PC-9 (cell line): ENCODE data around the gene C1QTNF7. TPM values are rescaled to one million over a fixed set of nuclear protein-coding genes. Genes with fewer than 3 reads are reported as not detected.

ENCODE experiments used
- BruUV-seq: library from RNA; stranded (reverse); fragments of 400-500 nt; replicated peaks from 2 replicates; lab custom pipeline; 2021; lab: Mats Ljungman, UMichigan
- CTCF ChIA-PET: fragments of 300-600 bp; sonication (Branson Sonifier 250); formaldehyde crosslinking; loops from one replicate; lab custom pipeline; 2022; ENCODE audit warnings: antibody characterized with exemption; lab: Charles Lee
- POLR2A ChIA-PET: fragments of 300-600 bp; sonication (Branson Sonifier 250); formaldehyde crosslinking; loops from one replicate; lab custom pipeline; 2022; ENCODE audit warnings: antibody characterized with exemption; ENCODE audit not compliant: unreplicated experiment; lab: Charles Lee
- DNase-seq, 2 experiments: peaks; one replicate each; pipeline versions ENCODE4 v3.0.0 to v3.0.0-alpha.2; 2015 to 2022; ENCODE audit warnings: mixed read lengths in 1 of 2
- H2AFZ ChIP-seq: fragments of 200-600 bp; sonication (generic); 2 replicates; pipeline ENCODE4 v1.8.1; 2017; ENCODE audit warnings: antibody characterized with exemption
- H3F3A ChIP-seq: fragments of 200-600 bp; sonication (generic); 2 replicates; pipeline ENCODE4 v1.8.1; 2017; ENCODE audit warnings: antibody characterized with exemption, mild to moderate bottlenecking, low read depth; ENCODE audit not compliant: insufficient read depth
- H3K27ac ChIP-seq: fragments of 200-600 bp; sonication (generic); 2 replicates; pipeline ENCODE4 v1.6.1; 2016; ENCODE audit warnings: mixed run types
- H3K27me3 ChIP-seq: fragments of 200-600 bp; sonication (generic); 2 replicates; pipeline ENCODE4 v1.6.1; 2016; ENCODE audit warnings: low read depth, mixed run types; ENCODE audit not compliant: insufficient read depth
- H3K36me3 ChIP-seq: fragments of 200-600 bp; sonication (generic); 2 replicates; pipeline ENCODE4 v1.6.1; 2016; ENCODE audit warnings: low read depth, mixed run types
- H3K4me1 ChIP-seq: fragments of 200-600 bp; sonication (generic); replicated peaks from 2 replicates; pipeline ENCODE4 v1.6.1; 2016; ENCODE audit warnings: mixed run types; ENCODE audit not compliant: insufficient read depth
- H3K4me2 ChIP-seq: fragments of 200-600 bp; sonication (generic); 2 replicates; pipeline ENCODE4 v1.6.1; 2017; ENCODE audit warnings: mixed run types
- H3K4me3 ChIP-seq: fragments of 200-600 bp; sonication (generic); 2 replicates; pipeline ENCODE4 v1.6.1; 2016; ENCODE audit warnings: mixed run types
- H3K79me2 ChIP-seq: fragments of 200-600 bp; sonication (generic); 2 replicates; pipeline ENCODE4 v1.6.1; 2017; ENCODE audit warnings: low read depth, mixed run types
- H3K9me2 ChIP-seq: fragments of 200-600 bp; sonication (generic); 2 replicates; pipeline ENCODE4 v1.8.1; 2017; ENCODE audit warnings: mild to moderate bottlenecking; ENCODE audit not compliant: insufficient read depth
- H3K9me3 ChIP-seq: fragments of 200-600 bp; sonication (generic); 2 replicates; pipeline ENCODE4 v1.8.1; 2016; ENCODE audit warnings: low read depth; ENCODE audit not compliant: insufficient read depth
- H4K20me1 ChIP-seq: fragments of 200-600 bp; sonication (generic); 2 replicates; pipeline ENCODE4 v1.8.1; 2017; ENCODE audit not compliant: insufficient read depth
- CTCF ChIP-seq: fragments of 200-600 bp; sonication (generic); conservative IDR thresholded peaks from 2 replicates; pipeline ENCODE4 v1.6.1; 2017; ENCODE audit warnings: mixed run types, antibody characterized with exemption, mild to moderate bottlenecking, moderate library complexity
- EZH2 ChIP-seq: fragments of 200-600 bp; sonication (generic); IDR thresholded peaks from 2 replicates; pipeline ENCODE4 v1.8.0; 2017; ENCODE audit warnings: antibody characterized with exemption, low read depth
- intact Hi-C: fragments of 100-400 bp; cut with micrococcal nuclease; formaldehyde crosslinking; loops from one replicate; pipeline ENCODE4 v1.10.0; 2022; ENCODE audit not compliant: unreplicated experiment
- total RNA-seq: library from RNA; stranded (reverse); gene quantifications from 2 replicates; pipeline ENCODE4 v1.2.3, GENCODE V29; 2021

Gene C1QTNF7
- total RNA-seq, 1 experiment from 2014 or later, result not detected

- Histone ChIP-seq H3K9me3 (no peaks in the 10 kb centered on the region), H3K36me3 (no peaks in the 10 kb centered on the region), H3K27me3 (no peaks in the 10 kb centered on the region), H3K27ac (no peak overlapping the region), H3K9me2 (no peaks in the 10 kb centered on the region), H3K4me3 (no peak overlapping the region), H3F3A (no peaks in the 10 kb centered on the region), H3K4me1 (peaks cover 10% of the 10 kb centered on the region; the same call in 1 of the 2 replicates), H2AFZ (no peak overlapping the region), H3K4me2 (no peak overlapping the region), H4K20me1 (no peaks in the 10 kb centered on the region), H3K79me2 (no peaks in the 10 kb centered on the region)
- TF ChIP-seq CTCF (no peak), EZH2 (no peak)
- BruUV-seq, result no TSS peak
- ChIA-PET POLR2A (no interaction called here), CTCF (interaction anchor here (0.6 kb wide), 2 partner anchors 166 to 997 kb away, joined by 3 to 4 read pairs; no protein-coding TSS in a partner anchor)
- no peak for DNase-seq
- intact Hi-C loops, result no loop called here
Measured at GRCh38 chr4:15398732-15399131, 29.1 kb upstream of the C1QTNF7 start.

- no peaks in the 10 kb centered on the region for H3F3A ChIP-seq
- peaks cover 10% of the 10 kb centered on the region; the same call in 1 of the 2 replicates for H3K4me1 ChIP-seq
- no peak overlapping the region for H2AFZ ChIP-seq
- no peaks in the 10 kb centered on the region for H3K9me3 ChIP-seq
- POLR2A ChIA-PET, result no interaction called here
- intact Hi-C loops, result loop anchor here (2.0 to 10.0 kb wide), 2 partner anchors 45 to 395 kb away; partner anchors contain the start of gene CPEB2
- 0 out of 2 replicates have a peak overlapping the region, but pooled peaks have one; percentile 16 for H3K27ac ChIP-seq
- H3K36me3 ChIP-seq, result no peaks in the 10 kb centered on the region
- no peaks in the 10 kb centered on the region for H3K9me2 ChIP-seq
- no peak overlapping the region for H3K4me3 ChIP-seq
- no peaks in the 10 kb centered on the region for H3K79me2 ChIP-seq
- H3K4me2 ChIP-seq, result no peak overlapping the region
- TF ChIP-seq CTCF (no peak), EZH2 (no peak)
- CTCF ChIA-PET, result no interaction called here
- no peaks in the 10 kb centered on the region for H4K20me1 ChIP-seq
- H3K27me3 ChIP-seq, result no peaks in the 10 kb centered on the region
- DNase-seq, result no peak
- BruUV-seq, result no TSS peak
Measured at GRCh38 chr4:15400226-15400625, 27.6 kb upstream of the C1QTNF7 start.

GRCh38 chr4:15400981-15401671, 26.7 kb upstream of the C1QTNF7 start:
- intact Hi-C loops, result loop anchor here (2.0 to 10.0 kb wide), 2 partner anchors 44 to 396 kb away; partner anchors contain the start of gene CPEB2
- no peaks in the 10 kb centered on the region for H3K9me2 ChIP-seq
- POLR2A ChIA-PET, result interaction anchor here (0.7 kb wide), 1 partner anchor 69 kb away, joined by 3 read pairs; the partner anchor contains the start of gene CC2D2A
- no peak for TF ChIP-seq EZH2
- peaks cover 10% of the 10 kb centered on the region; the same call in 1 of the 2 replicates for H3K4me1 ChIP-seq
- no peaks in the 10 kb centered on the region for H3K79me2 ChIP-seq
- CTCF ChIA-PET, result no interaction called here
- DNase-seq, result peak; percentile 44 to 63
- no peaks in the 10 kb centered on the region for H3K9me3 ChIP-seq
- H4K20me1 ChIP-seq, result no peaks in the 10 kb centered on the region
- no peaks in the 10 kb centered on the region for H3K27me3 ChIP-seq
- no peaks in the 10 kb centered on the region for H3K36me3 ChIP-seq
- H3F3A ChIP-seq, result no peaks in the 10 kb centered on the region
- H3K4me2 ChIP-seq, result no peak overlapping the region; the same call in 1 of the 2 replicates
- H3K4me3 ChIP-seq, result no peak overlapping the region
- BruUV-seq, result no TSS peak
- no peak overlapping the region for H2AFZ ChIP-seq
- H3K27ac ChIP-seq, result no peak overlapping the region
